Measurements from ENCODE around the gene FAM174A. TPM values are rescaled to one million over a fixed set of nuclear protein-coding genes. Genes with fewer than 3 reads are reported as not detected.

FAM174A gene
- 9.0 TPM for total RNA-seq (ENCODE audit: unreplicated experiment)
- long read RNA-seq, transcript FAM174A-201 (3 exons, 1,356 nt) = major isoform, 5 of 6 reads
- long read RNA-seq, partial matches to known transcripts = 0 of 6 reads
- long read RNA-seq, other reads (novel, unspliced or antisense) = 1 of 6 reads

DNA sequence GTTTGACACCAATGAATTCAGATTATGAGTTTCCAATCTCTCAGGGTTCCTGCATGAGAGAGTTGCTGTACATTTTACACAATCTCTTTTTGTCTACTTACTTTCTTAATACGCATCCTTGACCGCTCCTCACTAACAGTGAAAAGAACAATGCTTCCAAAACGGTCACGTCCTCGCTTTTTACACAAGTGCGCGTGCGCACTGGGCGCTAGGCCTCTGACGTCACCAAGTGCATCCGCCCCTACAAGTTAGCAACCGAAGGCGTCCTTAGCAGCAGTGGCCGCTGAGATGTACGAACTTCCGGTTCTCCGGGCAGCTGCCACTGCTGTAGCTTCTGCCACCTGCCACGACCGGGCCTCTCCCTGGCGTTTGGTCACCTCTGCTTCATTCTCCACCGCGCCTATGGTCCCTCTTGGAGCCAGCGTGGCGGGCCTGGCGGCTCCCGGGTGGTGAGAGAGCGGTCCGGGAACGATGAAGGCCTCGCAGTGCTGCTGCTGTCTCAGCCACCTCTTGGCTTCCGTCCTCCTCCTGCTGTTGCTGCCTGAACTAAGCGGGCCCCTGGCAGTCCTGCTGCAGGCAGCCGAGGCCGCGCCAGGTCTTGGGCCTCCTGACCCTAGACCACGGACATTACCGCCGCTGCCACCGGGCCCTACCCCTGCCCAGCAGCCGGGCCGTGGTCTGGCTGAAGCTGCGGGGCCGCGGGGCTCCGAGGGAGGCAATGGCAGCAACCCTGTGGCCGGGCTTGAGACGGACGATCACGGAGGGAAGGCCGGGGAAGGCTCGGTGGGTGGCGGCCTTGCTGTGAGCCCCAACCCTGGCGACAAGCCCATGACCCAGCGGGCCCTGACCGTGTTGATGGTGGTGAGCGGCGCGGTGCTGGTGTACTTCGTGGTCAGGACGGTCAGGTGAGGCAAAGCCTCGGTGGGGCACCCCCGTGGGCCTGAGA, at the start of gene FAM174A:
Gene FAM174A (plus strand): TSS at position 315 of the 946 bp plus-strand sequence. CDS start 157 bp downstream, at position 472.
- H3K36me3 Mint-ChIP-seq (ENCODE audit: low read depth, unreplicated experiment) = peaks cover 11% of the 10 kb centered on the region
- H3K9me3 Mint-ChIP-seq (ENCODE audit: unreplicated experiment) = no peaks in the 10 kb centered on the region
- DNase-seq (ENCODE audit: low spot score) = peak; percentile 92
- peaks cover 7% of the 10 kb centered on the region for H3K4me1 Mint-ChIP-seq (ENCODE audit: unreplicated experiment)
- peak within 1 kb of the TSS; percentile 96 for H3K27ac Mint-ChIP-seq (ENCODE audit: unreplicated experiment)
- H3K27me3 Mint-ChIP-seq (ENCODE audit: unreplicated experiment) = peaks cover 1% of the 10 kb centered on the region
- peak within 1 kb of the TSS; percentile 96 for H3K4me3 Mint-ChIP-seq (ENCODE audit: unreplicated experiment)
- no peak for TF ChIP-seq CTCF (IDR thresholded peaks at IDR 0.05; ENCODE audit: unreplicated experiment)

GRCh38 chr5:100493996-100494395, 41.2 kb upstream of the FAM174A start:
- Mint-ChIP-seq H3K36me3 (ENCODE audit: low read depth, unreplicated experiment) (peaks cover 5% of the 10 kb centered on the region), H3K27me3 (ENCODE audit: unreplicated experiment) (no peaks in the 10 kb centered on the region), H3K4me1 (ENCODE audit: unreplicated experiment) (no peaks in the 10 kb centered on the region), H3K9me3 (ENCODE audit: unreplicated experiment) (no peaks in the 10 kb centered on the region), H3K27ac (ENCODE audit: unreplicated experiment) (no peak overlapping the region), H3K4me3 (ENCODE audit: unreplicated experiment) (no peak overlapping the region)
- TF ChIP-seq CTCF (IDR thresholded peaks at IDR 0.05; ENCODE audit: unreplicated experiment) = no peak
- no peak for DNase-seq (ENCODE audit: low spot score)

DNA sequence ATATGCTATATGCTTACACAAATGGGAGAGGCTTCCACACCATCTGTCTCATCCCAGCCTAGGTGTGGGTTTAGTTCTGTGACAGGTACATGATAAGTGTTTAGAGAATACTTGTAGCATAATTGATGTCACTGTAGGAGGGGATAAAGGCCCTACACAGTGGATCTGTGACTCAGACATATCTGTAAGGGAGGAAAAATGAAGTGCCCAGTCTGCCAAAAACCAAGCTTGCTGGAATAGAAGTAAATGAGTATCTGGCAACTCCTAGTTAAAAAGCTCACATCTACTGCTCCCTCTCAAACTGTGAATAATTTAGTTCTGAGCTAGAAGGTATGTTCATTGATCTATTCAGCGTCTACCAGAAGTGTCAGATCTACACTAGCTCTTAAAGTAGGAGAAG, 38.9 kb upstream of the FAM174A start:
- H3K4me1 Mint-ChIP-seq (ENCODE audit: unreplicated experiment) = no peaks in the 10 kb centered on the region
- no peak for TF ChIP-seq CTCF (IDR thresholded peaks at IDR 0.05; ENCODE audit: unreplicated experiment)
- no peaks in the 10 kb centered on the region for H3K9me3 Mint-ChIP-seq (ENCODE audit: unreplicated experiment)
- no peaks in the 10 kb centered on the region for H3K36me3 Mint-ChIP-seq (ENCODE audit: low read depth, unreplicated experiment)
- no peak for DNase-seq (ENCODE audit: low spot score)
- H3K4me3 Mint-ChIP-seq (ENCODE audit: unreplicated experiment) = no peak overlapping the region
- no peaks in the 10 kb centered on the region for H3K27me3 Mint-ChIP-seq (ENCODE audit: unreplicated experiment)
- no peak overlapping the region for H3K27ac Mint-ChIP-seq (ENCODE audit: unreplicated experiment)

DNA sequence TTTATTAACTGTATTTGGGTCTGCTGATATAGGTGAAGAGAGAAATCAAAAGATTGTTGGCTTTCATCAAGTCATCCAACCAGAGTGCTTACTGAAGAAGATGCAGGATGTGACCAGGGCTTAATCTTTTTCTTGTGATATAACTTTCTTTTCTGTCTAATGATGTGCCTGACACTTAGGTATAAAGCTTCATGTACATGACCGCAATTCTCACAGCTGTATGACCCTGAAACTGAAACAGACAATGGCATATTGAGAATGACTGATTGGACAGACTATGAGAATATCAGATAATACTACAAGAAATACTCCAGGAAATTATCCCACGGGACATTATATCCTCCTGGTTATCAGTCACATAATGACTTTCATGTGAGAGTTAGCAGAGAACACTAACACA, 32.5 kb upstream of the FAM174A start:
- H3K27ac Mint-ChIP-seq (ENCODE audit: unreplicated experiment) = no peak overlapping the region
- H3K36me3 Mint-ChIP-seq (ENCODE audit: low read depth, unreplicated experiment) = no peaks in the 10 kb centered on the region
- DNase-seq (ENCODE audit: low spot score) = no peak
- no peaks in the 10 kb centered on the region for H3K9me3 Mint-ChIP-seq (ENCODE audit: unreplicated experiment)
- no peak for TF ChIP-seq CTCF (IDR thresholded peaks at IDR 0.05; ENCODE audit: unreplicated experiment)
- H3K4me1 Mint-ChIP-seq (ENCODE audit: unreplicated experiment) = no peaks in the 10 kb centered on the region
- H3K4me3 Mint-ChIP-seq (ENCODE audit: unreplicated experiment) = no peak overlapping the region
- H3K27me3 Mint-ChIP-seq (ENCODE audit: unreplicated experiment) = no peaks in the 10 kb centered on the region
